Heart left ventricle (tissue), 13 donors: ENCODE data around the gene TMEM184C.

Source experiments
- CTCF ChIP-seq, 12 donors: fragments of 200-600 bp; sonication (generic) in 4 of 12; IDR thresholded peaks; one replicate each; pipeline versions ENCODE4 v1.5.0 to v1.8.0; 2018 to 2022; ENCODE audit warnings: antibody characterized with exemption in 12 of 12, mild to moderate bottlenecking in 5 of 12
- POLR2A ChIP-seq, 2 donors: fragments of 450-650 bp; IDR thresholded peaks; one replicate each; pipeline ENCODE4 v1.6.1; 2017; ENCODE audit warnings: antibody characterized with exemption in 2 of 2, mild to moderate bottlenecking in 2 of 2, moderate library complexity in 2 of 2
- donor health status: ischemic (EF 13 %, LVEDD 7.1; RV severe dilation, severe dysfunction).
- donor health status: DM: no; HTN: yes; CAD: no.
- donor health status: DM: no; HTN: no; CAD: no.
- donor health status: ischemic (EF 25% LVEDD 6.9; RV normal size, moderate dysfunction).
- donor health status: ischemic (EF 25% LVEDD 5.7; RV mildly dilated, moderate dysfunction).
- donor health status: ischemic (EF 35%, LVEDD 5.7; RV mildly dilated, moderate dysfunction).
- donor health status: nonischemic (EF 11% LVEDD 7.7; RV severe dilation, severe dysfunction).
- donor health status: DM: yes; HTN: yes; CAD: no.
- donor health status: PGD.
- donor health status: ischemic (EF 29% LVEDD 5.4; RV normal size, mild dysfunction).
- donor health status: nonischemic (EF 23%, LVEDD 6.1; RV moderate dilation, normal function).

GRCh38 chr4:147645099-147645498 lies 27.9 kb downstream of the TMEM184C start:
- TF ChIP-seq CTCF (IDR thresholded peaks at IDR 0.05) (no peak), POLR2A (IDR thresholded peaks at IDR 0.05) (no peak)
